H1 (cell line): ENCODE data around the gene FKBP6. TPM values are rescaled to one million over a fixed set of nuclear protein-coding genes. Genes with fewer than 3 reads are reported as not detected.
"Not testable (repeated sequence)": the region's sequence is repeated elsewhere in the genome, so short reads cannot be mapped to it uniquely, and the experiment has no call there.

Experiments
- CTCF ChIA-PET: fragments of 300-600 bp; sonication (Branson Sonifier 250); formaldehyde crosslinking; loops from one replicate; lab custom pipeline; 2021; ENCODE audit not compliant: partially characterized antibody; lab: Charles Lee
- POLR2A ChIA-PET: fragments of 300-600 bp; sonication (Branson Sonifier 250); formaldehyde crosslinking; loops from one replicate; lab custom pipeline; 2021; ENCODE audit warnings: inconsistent platforms; ENCODE audit not compliant: partially characterized antibody; lab: Charles Lee
- DNase-seq, 2 experiments: peaks; one replicate each; pipeline versions ENCODE4 v3.0.0 to v3.0.0-alpha.2; 2010 to 2022; ENCODE audit warnings: low spot score in 2 of 2, low read depth in 1 of 2, mixed read lengths in 1 of 2
- FAIRE-seq: peaks from 2 replicates; lab custom pipeline; 2011; peaks lifted over from hg19 to GRCh38; lab: Jason Lieb, UNC
- H2AFZ ChIP-seq: 2 replicates; pipeline ENCODE4 v1.8.1; 2012; ENCODE audit warnings: low read length, inconsistent platforms
- H2AK5ac ChIP-seq: 2 replicates; pipeline ENCODE4 v1.6.1; 2013; ENCODE audit warnings: low read depth, low read length
- H2BK120ac ChIP-seq: replicated peaks from 2 replicates; pipeline ENCODE3; 2013; ENCODE audit warnings: low read depth, low read length, inconsistent platforms
- H2BK12ac ChIP-seq: 2 replicates; pipeline ENCODE4 v1.6.1; 2013; ENCODE audit warnings: low read depth, low read length
- H2BK15ac ChIP-seq: 2 replicates; pipeline ENCODE4 v1.6.1; 2013; ENCODE audit warnings: low read length
- H2BK20ac ChIP-seq: 2 replicates; pipeline ENCODE4 v1.6.1; 2013; ENCODE audit warnings: low read length
- H2BK5ac ChIP-seq: 2 replicates; pipeline ENCODE4 v1.6.1; 2013; ENCODE audit warnings: low read depth, low read length
- H3K14ac ChIP-seq: 2 replicates; pipeline ENCODE4 v1.6.1; 2013; ENCODE audit warnings: inconsistent platforms; ENCODE audit not compliant: insufficient read length
- H3K18ac ChIP-seq: 2 replicates; pipeline ENCODE4 v1.6.1; 2013; ENCODE audit warnings: low read length; ENCODE audit errors: extremely low read depth
- H3K23ac ChIP-seq: 2 replicates; pipeline ENCODE4 v1.6.1; 2013; ENCODE audit warnings: inconsistent platforms; ENCODE audit not compliant: insufficient read length
- H3K23me2 ChIP-seq: 2 replicates; pipeline ENCODE4 v1.6.1; 2013; ENCODE audit warnings: low read depth, low read length
- H3K27ac ChIP-seq: 2 replicates; pipeline ENCODE4 v1.6.1; 2011; ENCODE audit warnings: low read depth, low read length, inconsistent platforms
- H3K27me3 ChIP-seq, 4 experiments: replicated peaks in 1 of 4; 1 replicate in 1 of 4; 2 replicates in 3 of 4; pipeline versions ENCODE4 v1.6.1 to v1.8.1; 2011 to 2013; ENCODE audit warnings: low read length in 3 of 4, mild to moderate bottlenecking in 3 of 4, inconsistent platforms in 2 of 4, mixed read lengths in 2 of 4, moderate library complexity in 1 of 4; ENCODE audit not compliant: control insufficient read depth in 3 of 4, insufficient read depth in 3 of 4; ENCODE audit errors: extremely low read depth in 1 of 4
- H3K36me3 ChIP-seq, 4 experiments: 2 replicates each; pipeline versions ENCODE4 v1.6.1 to v1.8.1; 2011 to 2013; ENCODE audit warnings: mild to moderate bottlenecking in 4 of 4, low read length in 3 of 4, moderate library complexity in 2 of 4, control low read depth in 1 of 4, inconsistent platforms in 1 of 4; ENCODE audit not compliant: insufficient read depth in 4 of 4, control insufficient read depth in 2 of 4
- H3K4ac ChIP-seq: replicated peaks from 2 replicates; pipeline ENCODE3; 2013; ENCODE audit warnings: low read length, low read depth, mixed read lengths, inconsistent platforms; ENCODE audit not compliant: insufficient read length
- H3K4me1 ChIP-seq, 4 experiments: replicated peaks in 1 of 4; 1 replicate in 1 of 4; 2 replicates in 3 of 4; pipeline versions ENCODE4 v1.6.1 to v1.8.1; 2011 to 2013; ENCODE audit warnings: low read length in 3 of 4, inconsistent platforms in 2 of 4, mixed read lengths in 1 of 4; ENCODE audit not compliant: insufficient read depth in 4 of 4, control insufficient read depth in 3 of 4
- H3K4me2 ChIP-seq, 2 experiments: 2 replicates each; pipeline versions ENCODE4 v1.6.1 to v1.8.1; 2011 to 2013; ENCODE audit warnings: low read depth in 2 of 2, low read length in 2 of 2, control low read depth in 1 of 2, inconsistent platforms in 1 of 2, mild to moderate bottlenecking in 1 of 2; ENCODE audit not compliant: insufficient read depth in 1 of 2
- H3K4me3 ChIP-seq, 4 experiments: fragments of 200-600, 300-600 bp in 1 of 4; sonication (generic), shearing (Covaris generic), sonication (Bioruptor Twin) in 1 of 4; 2 replicates each; pipeline versions ENCODE4 v1.5.1 to v1.8.1; 2011 to 2016; ENCODE audit warnings: low read length in 4 of 4, low read depth in 3 of 4, control low read depth in 2 of 4, inconsistent platforms in 2 of 4, mild to moderate bottlenecking in 2 of 4, mixed read lengths in 1 of 4, moderate library complexity in 1 of 4; ENCODE audit not compliant: insufficient read depth in 2 of 4; ENCODE audit errors: extremely low read depth in 1 of 4
- H3K56ac ChIP-seq: replicated peaks from 2 replicates; pipeline ENCODE3; 2013; ENCODE audit warnings: low read depth, mild to moderate bottlenecking, mixed read lengths, low read length, inconsistent platforms; ENCODE audit not compliant: insufficient read length
- H3K79me1 ChIP-seq: 2 replicates; pipeline ENCODE4 v1.6.1; 2013; ENCODE audit warnings: low read depth, low read length, control low read depth
- H3K79me2 ChIP-seq, 2 experiments: 2 replicates each; pipeline versions ENCODE4 v1.6.1 to v1.8.1; 2012 to 2013; ENCODE audit warnings: low read length in 2 of 2, mild to moderate bottlenecking in 2 of 2, inconsistent platforms in 1 of 2; ENCODE audit not compliant: insufficient read depth in 2 of 2, control insufficient read depth in 1 of 2
- H3K9ac ChIP-seq, 4 experiments: replicated peaks in 1 of 4; 1 replicate in 1 of 4; 2 replicates in 3 of 4; pipeline versions ENCODE4 v1.6.1 to v1.8.1; 2011 to 2013; ENCODE audit warnings: low read depth in 3 of 4, low read length in 3 of 4, control low read depth in 2 of 4, mild to moderate bottlenecking in 2 of 4, moderate library complexity in 2 of 4, inconsistent platforms in 1 of 4; ENCODE audit errors: extremely low read depth in 1 of 4
- H3K9me3 ChIP-seq, 2 experiments: 2 replicates each; pipeline versions ENCODE4 v1.6.1 to v1.8.1; 2012 to 2013; ENCODE audit warnings: mild to moderate bottlenecking in 2 of 2, moderate library complexity in 2 of 2, control low read depth in 1 of 2, inconsistent platforms in 1 of 2, low read depth in 1 of 2, low read length in 1 of 2, mixed read lengths in 1 of 2; ENCODE audit not compliant: insufficient read depth in 2 of 2
- H4K20me1 ChIP-seq, 2 experiments: replicated peaks in 1 of 2; 2 replicates each; pipeline versions ENCODE3 to v1.8.1; 2011 to 2013; ENCODE audit warnings: inconsistent platforms in 2 of 2, low read length in 2 of 2, mild to moderate bottlenecking in 1 of 2; ENCODE audit not compliant: insufficient read depth in 2 of 2, control insufficient read depth in 1 of 2
- H4K5ac ChIP-seq: 2 replicates; pipeline ENCODE4 v1.6.1; 2013; ENCODE audit warnings: low read length, low read depth, mixed read lengths, inconsistent platforms; ENCODE audit not compliant: insufficient read length
- H4K8ac ChIP-seq: 2 replicates; pipeline ENCODE4 v1.8.0; 2013; ENCODE audit warnings: mild to moderate bottlenecking, moderate library complexity, low read length, inconsistent platforms; ENCODE audit not compliant: insufficient read depth; ENCODE audit errors: extremely low read depth
- H4K91ac ChIP-seq: replicated peaks from 2 replicates; pipeline ENCODE3; 2013; ENCODE audit warnings: low read length, mixed read lengths, inconsistent platforms; ENCODE audit not compliant: insufficient read length
- WGBS, 2 experiments: shearing (Covaris generic) in 1 of 2; methylation state at CpG; one replicate each; pipeline versions ENCODE4 v1.1.6 to v1.1.7; 2013 to 2015; ENCODE audit warnings: low lambda C conversion rate in 2 of 2, mixed read lengths in 2 of 2, inconsistent platforms in 1 of 2, low coverage in 1 of 2, missing lambda C conversion rate in 1 of 2; ENCODE audit not compliant: insufficient replicate concordance in 2 of 2, insufficient coverage in 1 of 2, insufficient read length in 1 of 2; ENCODE audit errors: extremely low coverage in 1 of 2, missing lambda C conversion rate in 1 of 2; 5-methylcytosine and 5-hydroxymethylcytosine counted together
- long read RNA-seq, 2 experiments: library from RNA in 1 of 2; library from capped mRNA in 1 of 2; stranded (forward); transcript quantifications; one replicate each; pipeline ENCODE4 v2.0.0, GENCODE V29; 2021; ENCODE audit warnings: inconsistent platforms in 1 of 2
- polyA minus RNA-seq, 3 experiments: library from RNA; depleted of rRNA, polyadenylated mRNA; stranded (reverse); fragments of >200 nt; gene quantifications; 1 replicate in 2 of 3; 2 replicates in 1 of 3; pipeline ENCODE4 v1.2.3, GENCODE V29; 2011
- polyA plus RNA-seq, 7 experiments: library from polyadenylated mRNA; depleted of rRNA in 3 of 7; stranded (reverse) in 5 of 7; unstranded in 2 of 7; fragments of >200 nt in 5 of 7; fragments of 200-250 nt in 2 of 7; gene quantifications; 1 replicate in 5 of 7; 2 replicates in 1 of 7; 4 replicates in 1 of 7; pipeline versions ENCODE4 v1.2.1 to v1.2.3, GENCODE V29; 2011 to 2013; ENCODE audit warnings: missing spikeins in 2 of 7, mixed read lengths in 2 of 7
- total RNA-seq: library from RNA; stranded (reverse); fragmentation: NEBNext Ultra II Directional; extraction: Animal tissue kit (Norgen Biotek cat#: 25700); gene quantifications from 2 replicates; pipeline ENCODE4 v1.2.1, GENCODE V29; 2021

The FKBP6 gene, protein sequence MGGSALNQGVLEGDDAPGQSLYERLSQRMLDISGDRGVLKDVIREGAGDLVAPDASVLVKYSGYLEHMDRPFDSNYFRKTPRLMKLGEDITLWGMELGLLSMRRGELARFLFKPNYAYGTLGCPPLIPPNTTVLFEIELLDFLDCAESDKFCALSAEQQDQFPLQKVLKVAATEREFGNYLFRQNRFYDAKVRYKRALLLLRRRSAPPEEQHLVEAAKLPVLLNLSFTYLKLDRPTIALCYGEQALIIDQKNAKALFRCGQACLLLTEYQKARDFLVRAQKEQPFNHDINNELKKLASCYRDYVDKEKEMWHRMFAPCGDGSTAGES
- total RNA-seq (0.19 TPM in 1 of 2 replicates, not detected in the other), polyA plus RNA-seq (2011; rRNA removed) (0.11 and 0.14 TPM in 2 replicates), polyA minus RNA-seq (2011; rRNA and poly(A)+ RNA removed) (not detected in 2 replicates)
- 0.06 TPM for polyA plus RNA-seq (2011; cell fraction: cytosol; rRNA removed)
- 0.04 TPM for polyA plus RNA-seq (2011; cell fraction: nucleus; rRNA removed)
- polyA plus RNA-seq (2012, experiment 1 of 2): 0.10 to 0.20 TPM (median 0.12 TPM) in 3 of 4 replicates, not detected in the other
- not detected for polyA plus RNA-seq (2012, experiment 2 of 2)
- 0.08 TPM for polyA plus RNA-seq (2013, experiment 1 of 2)
- 0.09 TPM for polyA plus RNA-seq (2013, experiment 2 of 2)
- not detected for polyA minus RNA-seq (2011; cell fraction: cytosol; rRNA and poly(A)+ RNA removed)
- not detected for polyA minus RNA-seq (2011; cell fraction: nucleus; rRNA and poly(A)+ RNA removed)
- long read RNA-seq, experiment 1: 0 reads
- long read RNA-seq, experiment 2: 0 reads

DNA sequence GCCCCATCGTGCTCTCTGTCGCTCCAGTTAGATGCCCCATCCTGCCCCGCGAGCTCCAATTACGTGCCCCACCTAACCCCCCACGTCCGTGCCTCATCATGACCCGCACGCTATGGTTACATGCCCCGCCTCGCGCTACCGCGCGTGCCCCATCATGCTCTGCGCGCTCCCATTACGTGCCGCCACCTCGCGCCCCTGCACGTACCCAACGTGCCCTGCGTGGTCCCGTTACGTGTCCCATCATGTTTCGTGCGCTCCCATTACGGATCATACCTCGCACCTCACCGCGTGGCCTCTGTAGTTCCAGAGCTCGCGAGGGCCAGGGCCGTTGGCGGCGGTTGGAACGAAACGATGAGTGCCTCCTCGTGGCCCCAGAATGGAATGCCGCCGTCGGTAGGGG is at the start of gene FKBP6, which contains the start of gene TRIM50:
TSS of gene FKBP6 (plus strand) at position 240 of the 400 bp plus-strand sequence. CDS start 268 bp downstream, outside the sequence.
TSS of gene TRIM50 (minus strand) at position 161 of the 400 bp plus-strand sequence. CDS start 3,295 bp downstream, outside the sequence.
- H2BK120ac ChIP-seq, H2BK12ac ChIP-seq, FAIRE-seq, H2BK15ac ChIP-seq, H3K23me2 ChIP-seq, H3K14ac ChIP-seq, H3K27me3 ChIP-seq, H4K20me1 ChIP-seq, DNase-seq, H3K27ac ChIP-seq, POLR2A ChIA-PET, H3K9me3 ChIP-seq, H4K5ac ChIP-seq, H2BK5ac ChIP-seq, H4K8ac ChIP-seq, H2AFZ ChIP-seq, H3K4me2 ChIP-seq, H3K4ac ChIP-seq, H3K23ac ChIP-seq, H2AK5ac ChIP-seq, H3K79me2 ChIP-seq, H3K4me1 ChIP-seq, H3K36me3 ChIP-seq, H3K4me3 ChIP-seq, H3K9ac ChIP-seq, H3K79me1 ChIP-seq, H3K18ac ChIP-seq, H4K91ac ChIP-seq, H3K56ac ChIP-seq, H2BK20ac ChIP-seq: not testable (repeated sequence)
- CTCF ChIA-PET: interaction anchor here (0.5 to 0.6 kb wide), 3 partner anchors 13 to 123 kb away, joined by 3 to 4 read pairs (median 3); no protein-coding TSS in a partner anchor
- 92% methylated on average over 32 of the region's 43 CpGs; no CpG with 5 or more reads in 1 of the 2 experiments for WGBS, 2 experiments
